HepG2 (cell line): ENCODE results near the gene SHBG.

Source experiments
- POLR2A ChIP-seq, 2 experiments: IDR thresholded peaks; 2 replicates each; pipeline ENCODE4 v1.6.1; 2011; ENCODE audit warnings: low read depth in 2 of 2, low read length in 2 of 2, mild to moderate bottlenecking in 1 of 2, moderate library complexity in 1 of 2; ENCODE audit not compliant: insufficient read depth in 1 of 2
- RFX5 ChIP-seq: IDR thresholded peaks from 2 replicates; pipeline ENCODE4 v1.6.1; 2011; ENCODE audit warnings: low read depth, low read length, improper control_type of control experiment
- TBL1XR1 ChIP-seq: fragments of 150-350 bp; IDR thresholded peaks from 2 replicates; pipeline ENCODE4 v1.6.1; 2014; ENCODE audit warnings: borderline replicate concordance, low read length; ENCODE audit not compliant: partially characterized antibody

DNA sequence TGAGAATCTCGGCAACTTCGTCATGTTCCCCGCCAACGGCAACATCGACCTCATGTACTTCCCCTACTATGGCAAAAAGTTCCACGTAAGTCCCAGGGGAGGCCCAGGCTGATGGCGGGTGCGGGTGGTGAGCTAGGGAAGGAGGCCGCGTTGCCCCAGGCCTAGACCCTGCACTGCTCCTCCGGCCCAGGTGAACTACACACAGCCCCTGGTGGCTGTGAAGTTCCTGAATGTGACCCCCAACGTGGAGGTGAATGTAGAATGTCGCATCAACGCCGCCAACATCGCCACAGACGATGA lies 25.6 kb downstream of the SHBG start:
- TF ChIP-seq TBL1XR1: no peak
- TF ChIP-seq RFX5: no peak
- TF ChIP-seq POLR2A (IDR thresholded peaks at IDR 0.05; ENCODE audit: insufficient read depth in 1 of 2, low read depth in 2 of 2, low read length in 2 of 2): no peak
